Osteoblast (primary cell): ENCODE results near the gene NRAS. TPM values are rescaled to one million over a fixed set of nuclear protein-coding genes. Genes with fewer than 3 reads are reported as not detected.

Experiments used
- DNase-seq: peaks from one replicate; pipeline ENCODE4 v3.0.0; 2011; ENCODE audit warnings: low spot score, mixed read lengths; ENCODE audit not compliant: insufficient read length; ENCODE audit errors: missing footprints
- H2AFZ ChIP-seq: 2 replicates; pipeline ENCODE4 v1.6.0; 2011; ENCODE audit warnings: mild to moderate bottlenecking, low read length
- H3K27ac ChIP-seq: 2 replicates; pipeline ENCODE4 v1.5.1; 2011; ENCODE audit warnings: mild to moderate bottlenecking, low read depth, low read length, moderate library complexity
- H3K27me3 ChIP-seq: 2 replicates; pipeline ENCODE4 v1.6.0; 2012; ENCODE audit warnings: mild to moderate bottlenecking, control low read depth, inconsistent platforms, low read length, moderate library complexity; ENCODE audit not compliant: insufficient read depth
- H3K36me3 ChIP-seq: 2 replicates; pipeline ENCODE4 v1.5.1; 2011; ENCODE audit warnings: mild to moderate bottlenecking, low read length, control low read depth, moderate library complexity; ENCODE audit not compliant: insufficient read depth
- H3K4me1 ChIP-seq: 2 replicates; pipeline ENCODE4 v1.5.1; 2011; ENCODE audit warnings: mild to moderate bottlenecking, low read length, control low read depth, moderate library complexity; ENCODE audit not compliant: insufficient read depth
- H3K4me2 ChIP-seq: 2 replicates; pipeline ENCODE4 v1.6.0; 2011; ENCODE audit warnings: mild to moderate bottlenecking, low read length; ENCODE audit not compliant: insufficient read depth
- H3K4me3 ChIP-seq: fragments of 200-600 bp; sonication (generic); 3 replicates; pipeline ENCODE4 v1.5.1; 2012; ENCODE audit warnings: mild to moderate bottlenecking, low read length, inconsistent platforms; ENCODE audit not compliant: insufficient read depth
- H3K79me2 ChIP-seq: 2 replicates; pipeline ENCODE4 v1.6.0; 2012; ENCODE audit warnings: mild to moderate bottlenecking, low read length, control low read depth, inconsistent platforms; ENCODE audit not compliant: insufficient read depth
- H3K9me3 ChIP-seq: 2 replicates; pipeline ENCODE4 v1.5.1; 2011; ENCODE audit warnings: low read depth, low read length, control low read depth
- H4K20me1 ChIP-seq: 2 replicates; pipeline ENCODE4 v1.6.0; 2012; ENCODE audit warnings: mild to moderate bottlenecking, low read length, control low read depth; ENCODE audit not compliant: insufficient read depth
- total RNA-seq: library from RNA; depleted of rRNA; stranded (reverse); fragments of >200 nt; gene quantifications from 2 replicates; pipeline ENCODE4 v1.2.3, GENCODE V29; 2012
- TF ChIP-seq, protein P1 (sequence below): IDR thresholded peaks from 2 replicates; pipeline ENCODE4 v1.5.1; 2011; ENCODE audit warnings: mild to moderate bottlenecking, low read depth, low read length, moderate library complexity; ENCODE audit errors: extremely low read depth

NRAS gene
- total RNA-seq, 1 donor = 67.0 TPM

DNA sequence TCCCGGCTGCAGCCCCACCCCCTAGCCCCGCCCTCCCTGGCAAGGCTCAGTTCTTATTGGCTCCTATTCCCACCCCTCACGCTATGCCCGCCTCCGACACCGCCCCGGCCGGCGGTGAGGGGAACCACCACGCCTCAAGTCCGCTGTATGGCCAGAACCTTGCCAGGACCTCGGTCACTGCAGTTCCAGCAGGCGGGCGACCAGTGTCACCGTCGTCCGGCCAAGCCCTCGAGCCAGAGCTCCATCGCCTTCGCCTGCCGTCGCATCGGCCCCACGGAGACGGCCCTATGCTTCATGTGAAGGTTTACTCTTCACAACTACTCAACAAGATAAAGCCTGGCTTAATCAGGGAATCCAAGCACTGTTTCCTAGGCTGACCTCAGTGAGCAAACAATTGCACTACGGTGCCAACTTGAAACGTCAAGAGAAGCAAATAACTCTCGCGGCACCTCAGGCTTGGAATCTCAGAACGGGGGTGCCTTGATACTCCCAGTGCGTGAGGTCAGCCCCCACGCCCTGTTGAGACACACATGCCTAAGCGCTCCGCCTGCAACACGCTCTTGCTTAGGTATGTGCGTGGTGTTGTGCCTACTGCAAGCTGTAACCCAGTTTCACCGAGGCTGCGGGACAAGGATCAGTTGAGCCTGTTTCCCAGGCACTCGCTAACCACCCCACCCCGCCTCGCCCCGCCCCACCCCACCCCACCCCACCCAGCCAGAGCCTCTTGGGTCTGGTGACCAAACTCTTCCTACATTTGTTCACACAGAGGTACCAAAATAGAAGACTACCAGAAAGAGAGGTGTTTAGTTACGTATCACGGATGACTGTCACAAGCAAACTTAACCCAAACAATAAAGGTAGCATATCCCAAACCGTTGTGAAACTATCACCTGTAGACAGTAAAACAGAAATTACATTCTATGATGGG lies 46.2 kb downstream of the NRAS start:
- H3K79me2 ChIP-seq = peaks cover 10% of the 10 kb centered on the region
- TF ChIP-seq, protein P1, sequence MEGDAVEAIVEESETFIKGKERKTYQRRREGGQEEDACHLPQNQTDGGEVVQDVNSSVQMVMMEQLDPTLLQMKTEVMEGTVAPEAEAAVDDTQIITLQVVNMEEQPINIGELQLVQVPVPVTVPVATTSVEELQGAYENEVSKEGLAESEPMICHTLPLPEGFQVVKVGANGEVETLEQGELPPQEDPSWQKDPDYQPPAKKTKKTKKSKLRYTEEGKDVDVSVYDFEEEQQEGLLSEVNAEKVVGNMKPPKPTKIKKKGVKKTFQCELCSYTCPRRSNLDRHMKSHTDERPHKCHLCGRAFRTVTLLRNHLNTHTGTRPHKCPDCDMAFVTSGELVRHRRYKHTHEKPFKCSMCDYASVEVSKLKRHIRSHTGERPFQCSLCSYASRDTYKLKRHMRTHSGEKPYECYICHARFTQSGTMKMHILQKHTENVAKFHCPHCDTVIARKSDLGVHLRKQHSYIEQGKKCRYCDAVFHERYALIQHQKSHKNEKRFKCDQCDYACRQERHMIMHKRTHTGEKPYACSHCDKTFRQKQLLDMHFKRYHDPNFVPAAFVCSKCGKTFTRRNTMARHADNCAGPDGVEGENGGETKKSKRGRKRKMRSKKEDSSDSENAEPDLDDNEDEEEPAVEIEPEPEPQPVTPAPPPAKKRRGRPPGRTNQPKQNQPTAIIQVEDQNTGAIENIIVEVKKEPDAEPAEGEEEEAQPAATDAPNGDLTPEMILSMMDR = no peak
- peak overlapping the region; percentile 99 for H2AFZ ChIP-seq
- no peaks in the 10 kb centered on the region for H3K36me3 ChIP-seq
- peak overlapping the region; percentile 98 for H3K4me2 ChIP-seq
- peak overlapping the region; percentile 94 for H3K27ac ChIP-seq
- no peaks in the 10 kb centered on the region for H3K9me3 ChIP-seq
- no peaks in the 10 kb centered on the region for H4K20me1 ChIP-seq
- peaks cover 7% of the 10 kb centered on the region for H3K4me1 ChIP-seq
- H3K27me3 ChIP-seq = peaks cover 6% of the 10 kb centered on the region
- H3K4me3 ChIP-seq = peak overlapping the region; percentile 92
- peak; percentile 97 for DNase-seq

DNA sequence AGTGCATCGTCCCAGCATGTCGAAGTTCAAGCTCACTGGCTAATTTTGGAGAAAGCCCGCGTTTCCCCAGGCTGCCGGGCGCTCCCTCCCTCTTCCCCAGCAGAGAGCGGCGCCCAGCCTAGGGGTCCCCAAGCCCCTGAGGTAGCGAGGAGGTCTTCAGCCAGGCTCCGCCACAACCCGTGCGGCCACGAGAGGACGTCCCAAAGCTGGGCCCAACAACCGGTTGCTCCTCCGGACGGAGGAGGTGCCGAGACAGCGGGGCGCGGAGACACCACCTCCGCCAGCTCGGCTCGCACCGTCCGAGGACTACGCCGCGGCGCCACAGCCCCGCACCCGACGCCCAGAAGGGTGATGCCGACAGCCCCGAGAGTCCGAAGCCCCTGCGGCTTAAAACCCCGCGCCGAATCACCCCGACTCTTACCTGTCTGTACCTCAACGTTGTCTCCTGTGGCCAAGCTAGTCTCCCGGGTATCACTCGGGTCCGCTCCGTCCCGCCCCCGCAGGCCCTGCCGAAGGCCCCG lies 46.9 kb downstream of the NRAS start, which contains the start of gene DENND2C:
TSS of gene DENND2C (minus strand) at position 488 of the 521 bp plus-strand sequence. CDS start 44,065 bp downstream, outside the sequence.
- peak within 1 kb of the TSS; percentile 99 for H2AFZ ChIP-seq
- DNase-seq = peak; percentile 91
- TF ChIP-seq, protein P1 = no peak
- peak within 1 kb of the TSS; percentile 94 for H3K27ac ChIP-seq
- no peaks in the 10 kb centered on the region for H3K9me3 ChIP-seq
- H3K4me2 ChIP-seq = peak within 1 kb of the TSS; percentile 98
- H3K4me3 ChIP-seq = peak within 1 kb of the TSS; percentile 92
- no peaks in the 10 kb centered on the region for H3K36me3 ChIP-seq
- H3K79me2 ChIP-seq = peaks cover 10% of the 10 kb centered on the region
- peaks cover 7% of the 10 kb centered on the region for H3K4me1 ChIP-seq
- peaks cover under 1% of the 10 kb centered on the region for H3K27me3 ChIP-seq
- no peaks in the 10 kb centered on the region for H4K20me1 ChIP-seq

DNA sequence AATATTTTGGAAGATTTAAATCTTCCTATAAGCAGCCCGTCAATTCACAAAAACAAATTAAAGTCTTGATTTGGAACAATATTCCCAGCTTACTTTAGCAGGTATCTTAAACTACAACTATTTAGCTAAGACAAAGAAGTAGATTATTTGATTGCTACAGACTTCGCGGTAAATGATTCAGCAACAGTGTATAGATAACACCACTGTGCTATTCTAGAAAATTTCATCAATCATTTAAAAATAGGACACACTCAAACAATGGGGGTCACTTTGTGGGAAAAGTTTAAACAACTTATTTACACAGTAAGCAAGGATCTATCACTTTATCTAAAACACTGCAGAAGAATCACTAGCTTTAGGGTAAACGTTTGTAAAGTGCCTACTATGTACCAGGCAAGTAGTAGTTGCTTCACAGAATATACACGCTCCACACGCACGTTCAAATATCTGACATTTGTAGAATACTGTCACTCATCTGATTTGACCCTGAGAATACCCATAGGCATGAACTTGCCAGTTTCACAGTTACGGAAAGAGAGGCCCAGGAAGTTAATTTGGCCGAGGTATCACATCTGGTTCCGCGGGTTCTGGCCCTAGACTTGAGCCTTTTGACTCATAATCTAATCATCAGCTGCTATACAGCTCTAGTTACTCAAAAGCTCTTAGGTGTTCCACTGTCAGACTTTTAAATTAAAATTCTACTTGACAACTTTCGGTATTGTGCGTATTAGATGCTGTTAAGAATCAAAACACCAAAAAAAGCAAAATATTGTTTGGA lies 47.6 kb downstream of the NRAS start:
- Histone ChIP-seq H3K79me2 (peaks cover 10% of the 10 kb centered on the region), H3K27ac (peak overlapping the region; percentile 94), H3K36me3 (no peaks in the 10 kb centered on the region), H4K20me1 (no peaks in the 10 kb centered on the region), H3K9me3 (no peaks in the 10 kb centered on the region), H3K4me2 (peak overlapping the region; percentile 98), H3K27me3 (no peaks in the 10 kb centered on the region), H3K4me3 (peak overlapping the region; percentile 92), H3K4me1 (peaks cover 7% of the 10 kb centered on the region), H2AFZ (peak overlapping the region; percentile 92)
- TF ChIP-seq, protein P1 = no peak
- DNase-seq = peak; percentile 78
